ENCODE measurements around the gene IL22RA1.

DNA sequence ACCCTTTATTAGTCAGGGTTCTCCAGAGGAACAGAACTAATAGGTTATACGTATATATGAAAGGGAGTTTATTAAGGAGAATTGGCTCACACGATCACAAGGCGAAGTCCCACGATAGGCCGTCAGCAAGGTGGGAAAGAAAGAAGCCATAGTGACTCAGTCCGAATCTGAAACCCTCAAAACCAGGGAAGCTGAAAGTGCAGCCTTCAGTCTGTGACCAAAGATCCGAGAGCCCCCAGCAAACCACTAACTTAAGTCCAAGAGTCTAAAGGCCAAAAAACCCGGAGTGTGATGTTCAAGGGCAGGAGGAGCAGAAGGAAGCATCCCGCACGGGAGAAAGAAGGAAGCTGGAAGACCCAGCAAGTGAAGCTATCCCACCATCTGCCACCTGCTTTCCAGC lies 34.2 kb upstream of the IL22RA1 start:
- TF ChIP-seq RAD21 (IDR thresholded peaks at IDR 0.05; ENCODE audit: low read depth) (no peak), FOXM1 (IDR thresholded peaks at IDR 0.05; ENCODE audit: borderline replicate concordance, low read depth) (no peak)

Measured in Ishikawa (cell line).